Type B pancreatic cell (in vitro differentiated cells): Measurements from ENCODE around the gene CATSPERE. TPM values are rescaled to one million over a fixed set of nuclear protein-coding genes. Genes with fewer than 3 reads are reported as not detected.
"Not testable (repeated sequence)": the region's sequence is repeated elsewhere in the genome, so short reads cannot be mapped to it uniquely, and the experiment has no call there.

Experiments used
- DNase-seq: peaks from one replicate; pipeline ENCODE4 v3.0.0; 2021; ENCODE audit warnings: mixed read lengths; ENCODE audit not compliant: unreplicated experiment; ENCODE audit errors: extremely low spot score
- H3K27ac Mint-ChIP-seq: 2 replicates; pipeline ENCODE4 v1.8.0; 2021; ENCODE audit warnings: mild to moderate bottlenecking, mixed read lengths
- H3K27me3 Mint-ChIP-seq: 2 replicates; pipeline ENCODE4 v1.8.0; 2021; ENCODE audit warnings: mixed read lengths
- H3K36me3 Mint-ChIP-seq: 2 replicates; pipeline ENCODE4 v1.8.0; 2021; ENCODE audit warnings: mixed read lengths
- H3K4me1 Mint-ChIP-seq: one replicate; pipeline ENCODE4 v1.8.0; 2021; ENCODE audit warnings: mixed read lengths; ENCODE audit not compliant: unreplicated experiment
- H3K4me3 Mint-ChIP-seq: 2 replicates; pipeline ENCODE4 v1.8.0; 2021; ENCODE audit warnings: mild to moderate bottlenecking, mixed read lengths
- H3K9me3 Mint-ChIP-seq: 2 replicates; pipeline ENCODE4 v1.8.0; 2021; ENCODE audit warnings: mixed read lengths
- total RNA-seq: library from RNA; stranded (reverse); gene quantifications from 2 replicates; pipeline ENCODE4 v1.2.1, GENCODE V29; 2021; ENCODE audit warnings: low replicate concordance
- TF ChIP-seq, protein P1 (sequence below): fragments of 200-600 bp; sonication (generic); conservative IDR thresholded peaks from 2 replicates; pipeline ENCODE4 v1.5.0; 2021; ENCODE audit warnings: antibody characterized with exemption, mild to moderate bottlenecking

Gene CATSPERE
- total RNA-seq, 1 donor from 2014 or later: 1.1 TPM

DNA sequence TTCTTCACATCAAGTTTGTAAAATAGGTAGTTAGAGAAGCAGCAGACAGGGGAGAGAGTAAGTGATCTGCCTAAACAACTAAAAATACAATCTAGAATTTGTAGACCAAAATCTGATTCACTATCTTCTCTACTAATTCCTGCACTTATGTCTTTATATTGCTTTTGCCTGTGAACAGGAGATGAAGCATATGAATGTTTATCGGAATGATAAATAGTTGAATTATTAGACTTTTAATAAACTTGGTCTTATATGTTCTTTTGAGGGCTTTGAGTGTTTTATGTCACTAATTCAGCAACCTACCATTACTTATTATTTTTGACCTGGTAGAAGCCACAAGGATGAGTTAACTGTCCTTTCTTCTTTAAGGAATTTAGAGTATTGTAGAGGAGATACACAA lies 194.1 kb downstream of the CATSPERE start:
- no peak overlapping the region for H3K4me3 Mint-ChIP-seq
- H3K27me3 Mint-ChIP-seq: peaks cover 10% of the 10 kb centered on the region
- H3K27ac Mint-ChIP-seq: no peak overlapping the region
- peaks cover 24% of the 10 kb centered on the region for H3K36me3 Mint-ChIP-seq
- H3K9me3 Mint-ChIP-seq: peaks cover 5% of the 10 kb centered on the region
- H3K4me1 Mint-ChIP-seq: peaks cover 9% of the 10 kb centered on the region
- TF ChIP-seq, protein P1, sequence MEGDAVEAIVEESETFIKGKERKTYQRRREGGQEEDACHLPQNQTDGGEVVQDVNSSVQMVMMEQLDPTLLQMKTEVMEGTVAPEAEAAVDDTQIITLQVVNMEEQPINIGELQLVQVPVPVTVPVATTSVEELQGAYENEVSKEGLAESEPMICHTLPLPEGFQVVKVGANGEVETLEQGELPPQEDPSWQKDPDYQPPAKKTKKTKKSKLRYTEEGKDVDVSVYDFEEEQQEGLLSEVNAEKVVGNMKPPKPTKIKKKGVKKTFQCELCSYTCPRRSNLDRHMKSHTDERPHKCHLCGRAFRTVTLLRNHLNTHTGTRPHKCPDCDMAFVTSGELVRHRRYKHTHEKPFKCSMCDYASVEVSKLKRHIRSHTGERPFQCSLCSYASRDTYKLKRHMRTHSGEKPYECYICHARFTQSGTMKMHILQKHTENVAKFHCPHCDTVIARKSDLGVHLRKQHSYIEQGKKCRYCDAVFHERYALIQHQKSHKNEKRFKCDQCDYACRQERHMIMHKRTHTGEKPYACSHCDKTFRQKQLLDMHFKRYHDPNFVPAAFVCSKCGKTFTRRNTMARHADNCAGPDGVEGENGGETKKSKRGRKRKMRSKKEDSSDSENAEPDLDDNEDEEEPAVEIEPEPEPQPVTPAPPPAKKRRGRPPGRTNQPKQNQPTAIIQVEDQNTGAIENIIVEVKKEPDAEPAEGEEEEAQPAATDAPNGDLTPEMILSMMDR: no peak
- DNase-seq: no peak

DNA sequence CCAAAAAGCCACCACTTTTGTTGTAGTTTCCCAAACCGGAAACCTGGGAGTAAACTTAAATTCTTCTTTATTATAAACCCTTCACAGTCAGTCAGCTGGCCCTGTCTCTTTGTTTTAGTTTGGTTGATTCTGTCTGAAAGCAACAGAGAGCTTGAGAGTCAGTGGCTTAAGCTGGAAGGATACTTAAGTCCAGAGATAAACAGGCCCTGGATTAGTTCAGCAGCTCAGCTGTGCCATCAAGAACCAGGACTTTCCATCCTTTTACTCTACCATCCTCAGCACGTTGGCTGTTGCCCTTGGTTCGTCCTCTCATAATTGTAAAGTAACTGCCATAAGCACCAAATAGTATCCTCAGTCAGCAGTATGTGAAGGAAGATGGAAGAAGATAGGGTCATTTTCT lies 196.3 kb downstream of the CATSPERE start:
- no peak overlapping the region for H3K4me3 Mint-ChIP-seq
- peaks cover 36% of the 10 kb centered on the region for H3K36me3 Mint-ChIP-seq
- TF ChIP-seq, protein P1: no peak
- H3K4me1 Mint-ChIP-seq: peaks cover 2% of the 10 kb centered on the region
- peaks cover 1% of the 10 kb centered on the region for H3K27me3 Mint-ChIP-seq
- no peak overlapping the region for H3K27ac Mint-ChIP-seq
- H3K9me3 Mint-ChIP-seq: no peaks in the 10 kb centered on the region
- DNase-seq: no peak

DNA sequence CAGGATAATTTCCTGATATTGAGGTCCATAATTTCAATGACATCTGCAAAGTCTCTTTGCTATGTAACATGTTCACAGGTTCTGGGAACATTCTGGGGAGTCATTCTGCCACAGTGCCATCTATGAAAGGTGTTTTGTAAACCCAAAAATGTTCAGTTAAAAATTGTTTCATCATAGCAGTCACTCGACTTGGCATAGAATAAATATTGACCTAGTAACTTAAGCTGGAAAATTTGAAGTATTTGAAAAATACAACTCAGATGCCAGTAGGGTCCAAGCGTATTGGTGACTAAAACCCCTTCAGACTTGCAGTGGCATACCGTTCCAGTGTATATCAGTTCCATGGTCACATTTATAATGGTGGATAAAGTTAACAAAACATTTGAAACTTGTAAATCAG lies 198.6 kb downstream of the CATSPERE start:
- no peak for DNase-seq
- no peak overlapping the region for H3K4me3 Mint-ChIP-seq
- H3K9me3 Mint-ChIP-seq: no peaks in the 10 kb centered on the region
- no peaks in the 10 kb centered on the region for H3K27me3 Mint-ChIP-seq
- H3K4me1 Mint-ChIP-seq: peaks cover 5% of the 10 kb centered on the region
- peaks cover 41% of the 10 kb centered on the region for H3K36me3 Mint-ChIP-seq
- TF ChIP-seq, protein P1: no peak
- H3K27ac Mint-ChIP-seq: no peak overlapping the region

DNA sequence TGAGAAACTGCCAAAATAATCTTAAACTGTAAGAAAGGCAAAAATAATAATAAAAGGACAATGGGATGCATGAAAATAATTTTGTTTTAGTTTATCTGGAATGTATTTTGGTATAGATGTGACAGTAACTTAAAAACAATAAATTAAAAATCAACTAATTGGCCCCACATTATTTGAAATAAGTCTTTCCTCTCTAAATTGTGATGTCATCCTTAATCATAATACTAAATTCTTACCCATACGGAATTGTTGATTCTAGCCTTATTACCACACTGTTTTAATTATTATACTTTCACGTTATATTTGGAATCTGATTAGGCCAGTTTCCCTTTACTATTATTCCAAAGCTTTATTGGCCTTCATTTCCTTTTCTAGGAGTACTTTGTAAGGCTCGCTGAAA lies 199.5 kb downstream of the CATSPERE start:
- H3K27me3 Mint-ChIP-seq: no peaks in the 10 kb centered on the region
- H3K4me3 Mint-ChIP-seq: no peak overlapping the region
- TF ChIP-seq, protein P1: no peak

DNA sequence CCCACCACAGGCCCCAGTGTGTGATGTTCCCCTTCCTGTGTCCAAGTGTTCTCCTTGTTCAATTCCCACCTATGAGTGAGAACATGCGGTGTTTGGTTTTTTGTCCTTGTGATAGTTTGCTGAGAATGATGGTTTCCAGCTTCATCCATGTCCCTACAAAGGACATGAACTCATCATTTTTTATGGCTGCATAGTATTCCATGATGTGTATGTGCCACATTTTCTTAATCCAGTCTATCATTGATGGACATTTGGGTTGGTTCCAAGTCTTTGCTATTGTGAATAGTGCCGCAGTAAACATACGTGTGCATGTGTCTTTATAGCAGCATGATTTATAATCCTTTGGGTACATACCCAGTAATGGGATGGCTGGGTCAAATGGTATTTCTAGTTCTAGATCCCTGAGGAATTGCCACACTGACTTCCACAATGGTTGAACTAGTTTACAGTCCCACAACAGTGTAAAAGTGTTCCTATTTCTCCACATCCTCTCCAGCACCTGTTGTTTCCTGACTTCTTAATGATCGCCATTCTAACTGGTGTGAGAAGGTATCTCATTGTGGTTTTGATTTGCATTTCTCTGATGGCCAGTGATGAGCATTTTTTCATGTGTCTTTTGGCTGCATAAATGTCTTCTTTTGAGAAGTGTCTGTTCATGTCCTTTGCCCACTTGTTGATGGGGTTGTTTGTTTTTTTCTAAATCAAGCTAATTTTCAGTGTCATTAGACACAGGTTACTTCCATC lies 200.7 kb downstream of the CATSPERE start:
- H3K4me1 Mint-ChIP-seq, H3K4me3 Mint-ChIP-seq, H3K9me3 Mint-ChIP-seq, H3K27me3 Mint-ChIP-seq, DNase-seq, H3K27ac Mint-ChIP-seq: not testable (repeated sequence)
- H3K36me3 Mint-ChIP-seq: peaks cover 37% of the 10 kb centered on the region

More for the DNA sequence above, 199.5 kb downstream of the CATSPERE start:
- DNase-seq: no peak
- Mint-ChIP-seq H3K9me3 (no peaks in the 10 kb centered on the region), H3K4me1 (peaks cover 5% of the 10 kb centered on the region), H3K27ac (no peak overlapping the region), H3K36me3 (peaks cover 41% of the 10 kb centered on the region)

DNA sequence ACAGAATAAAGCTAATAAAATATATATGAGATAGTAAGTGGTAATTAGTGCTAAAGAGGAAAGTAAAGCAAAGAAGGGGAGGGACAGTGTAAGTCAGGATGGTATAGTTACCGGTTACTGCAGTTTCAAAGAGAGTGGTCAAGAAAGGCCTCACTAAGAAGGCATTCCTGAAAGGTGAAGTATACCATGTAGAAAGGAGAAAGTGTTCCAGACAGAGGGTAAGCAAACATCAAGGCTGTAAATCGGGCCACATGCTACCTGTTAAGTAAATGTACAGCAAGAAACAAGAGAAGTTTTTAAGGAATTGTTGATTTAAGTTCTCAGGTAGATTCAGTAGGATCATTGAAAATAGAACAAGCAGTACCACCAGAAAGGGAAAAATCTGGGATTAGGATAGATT lies 201.5 kb downstream of the CATSPERE start:
- Mint-ChIP-seq H3K36me3 (peaks cover 30% of the 10 kb centered on the region), H3K4me1 (peaks cover 5% of the 10 kb centered on the region), H3K4me3 (peak overlapping the region; percentile 48), H3K9me3 (no peaks in the 10 kb centered on the region), H3K27me3 (no peaks in the 10 kb centered on the region), H3K27ac (peak overlapping the region; percentile 67)
- DNase-seq: no peak
- TF ChIP-seq, protein P1: no peak
